GM12892 (cell line): Measurements from ENCODE around the gene PLEKHG1.

Source experiments
- POLR2A ChIP-seq: IDR thresholded peaks from 2 replicates; pipeline ENCODE4 v1.6.1; 2011; ENCODE audit warnings: low read depth, low read length, control low read depth
- POLR2AphosphoS5 ChIP-seq: IDR thresholded peaks from 2 replicates; pipeline ENCODE4 v1.6.1; 2011; ENCODE audit warnings: low read depth, low read length, control low read depth
- TAF1 ChIP-seq: IDR thresholded peaks from 2 replicates; pipeline ENCODE4 v1.6.1; 2011; ENCODE audit warnings: low read depth, mild to moderate bottlenecking, control low read depth, low read length, borderline replicate concordance

- no peak for TF ChIP-seq POLR2A
- no peak for TF ChIP-seq POLR2AphosphoS5
- TF ChIP-seq TAF1, result no peak
Observed at GRCh38 chr6:150620244-150620643, 20.6 kb downstream of the PLEKHG1 start.
